Measurements from ENCODE around the gene FOXJ3.

FOXJ3 gene

GRCh38 chr1:42335050-42335808, at the start of gene FOXJ3:
TSS of gene FOXJ3 (minus strand) at chr1:42335235. CDS start at chr1:42311093, 24,142 bp downstream.
- DNase-seq (ENCODE audit: low read depth in 2 of 2) = peak; percentile 89 to 91

GRCh38 chr1:42381280-42381673, 46.2 kb upstream of the FOXJ3 start:
- DNase-seq (ENCODE audit: low read depth in 2 of 2) = no peak

- peak; percentile 40 to 49 for DNase-seq (ENCODE audit: low read depth in 2 of 2)
These were observed 45.7 kb upstream of the FOXJ3 start, which contains the start of gene RIMKLA for GRCh38 chr1:42380586-42381279. TSS of gene RIMKLA (plus strand) at chr1:42380792. CDS start at chr1:42380935, 143 bp downstream.

- DNase-seq (ENCODE audit: low read depth in 2 of 2) = no peak
These were observed 45.0 kb upstream of the FOXJ3 start for GRCh38 chr1:42379794-42380585.

- no peak for DNase-seq (ENCODE audit: low read depth in 2 of 2)
These were observed 37.8 kb upstream of the FOXJ3 start for GRCh38 chr1:42372796-42373195.

- DNase-seq (ENCODE audit: low read depth in 2 of 2) = no peak
These were observed 36.0 kb upstream of the FOXJ3 start for GRCh38 chr1:42370876-42371549.

- DNase-seq (ENCODE audit: low read depth in 2 of 2) = no peak
These were observed 34.4 kb upstream of the FOXJ3 start for GRCh38 chr1:42369471-42369870.

- no peak for DNase-seq (ENCODE audit: low read depth in 2 of 2)
These were observed 33.2 kb upstream of the FOXJ3 start for GRCh38 chr1:42368096-42368795.

- DNase-seq (ENCODE audit: low read depth in 2 of 2) = no peak
These were observed 30.1 kb upstream of the FOXJ3 start for GRCh38 chr1:42365118-42365517.

GRCh38 chr1:42364542-42364941, 29.5 kb upstream of the FOXJ3 start:
- DNase-seq (ENCODE audit: low read depth in 2 of 2) = no peak

- DNase-seq (ENCODE audit: low read depth in 2 of 2) = no peak
These were observed 29.1 kb upstream of the FOXJ3 start for GRCh38 chr1:42364089-42364488.

- DNase-seq (ENCODE audit: low read depth in 2 of 2) = no peak
These were observed 24.4 kb upstream of the FOXJ3 start for GRCh38 chr1:42359466-42359865.

GRCh38 chr1:42358791-42359190, 23.8 kb upstream of the FOXJ3 start:
- DNase-seq (ENCODE audit: low read depth in 2 of 2) = no peak

- no peak for DNase-seq (ENCODE audit: low read depth in 2 of 2)
These were observed 15.1 kb upstream of the FOXJ3 start for GRCh38 chr1:42350086-42350485.

- no peak for DNase-seq (ENCODE audit: low read depth in 2 of 2)
These were observed 13.5 kb upstream of the FOXJ3 start for GRCh38 chr1:42348498-42348897.

GRCh38 chr1:42343049-42343448, 8.0 kb upstream of the FOXJ3 start:
- DNase-seq (ENCODE audit: low read depth in 2 of 2) = no peak

GRCh38 chr1:42340901-42341300, 5.9 kb upstream of the FOXJ3 start:
- DNase-seq (ENCODE audit: low read depth in 2 of 2) = no peak

- DNase-seq (ENCODE audit: low read depth in 2 of 2) = no peak
These were observed 5.1 kb upstream of the FOXJ3 start for GRCh38 chr1:42340093-42340492.

GRCh38 chr1:42336978-42337377, 1.9 kb upstream of the FOXJ3 start:
- no peak for DNase-seq (ENCODE audit: low read depth in 2 of 2)

GRCh38 chr1:42335809-42336518, 929 bp upstream of the FOXJ3 start:
- no peak for DNase-seq (ENCODE audit: low read depth in 2 of 2)
